Ovary (tissue), 9 donors: ENCODE data around the gene PAPSS1. TPM values are rescaled to one million over a fixed set of nuclear protein-coding genes. Genes with fewer than 3 reads are reported as not detected.
"Not testable (repeated sequence)": the region's sequence is repeated elsewhere in the genome, so short reads cannot be mapped to it uniquely, and the experiment has no call there.

Experiments
- DNase-seq, 5 donors: peaks; one replicate each; pipeline ENCODE4 v3.0.0-alpha.2; 2019 to 2020
- H3K27ac ChIP-seq, 2 donors: fragments of 200-600 bp; one replicate each; pipeline versions ENCODE4 v1.5.1 to v1.8.0; 2019 to 2022
- H3K27me3 ChIP-seq: fragments of 200-600 bp; one replicate; pipeline ENCODE4 v1.8.0; 2022
- H3K36me3 ChIP-seq: fragments of 200-600 bp; sonication (generic); one replicate; pipeline ENCODE4 v1.5.1; 2019
- H3K4me1 ChIP-seq: one replicate; pipeline ENCODE4 v1.8.1; 2013; ENCODE audit warnings: mild to moderate bottlenecking, moderate library complexity; ENCODE audit not compliant: insufficient read depth
- H3K4me3 ChIP-seq: fragments of 200-600 bp; sonication (generic); one replicate; pipeline ENCODE4 v1.5.1; 2017
- H3K9me3 ChIP-seq, 2 donors: fragments of 200-600 bp in 1 of 2; sonication (generic) in 1 of 2; one replicate each; pipeline versions ENCODE4 v1.5.1 to v1.8.1; 2013 to 2019; ENCODE audit warnings: mild to moderate bottlenecking in 1 of 2, moderate library complexity in 1 of 2
- EP300 ChIP-seq: sonication (generic); formaldehyde crosslinking; IDR thresholded peaks from one replicate; pipeline ENCODE4 v1.6.1; 2017; ENCODE audit warnings: antibody characterized with exemption
- POLR2A ChIP-seq: fragments of 450-650 bp; IDR thresholded peaks from one replicate; pipeline ENCODE4 v1.6.1; 2017; ENCODE audit warnings: antibody characterized with exemption, mild to moderate bottlenecking, moderate library complexity
- WGBS, 3 donors: extraction: QIAGEN DNeasy Blood & Tissue Kit in 1 of 3; methylation state at CpG; one replicate each; pipeline versions ENCODE4 v1.1.5 to v1.1.7; 2013 to 2017; 5-methylcytosine and 5-hydroxymethylcytosine counted together
- intact Hi-C, 4 donors: fragments of 100-400 bp; cut with DNase I; formaldehyde crosslinking; loops; one replicate each; pipeline versions ENCODE4 v1.11.0 to v1.15.1; 2022 to 2023
- polyA plus RNA-seq, 2 donors: library from polyadenylated mRNA; stranded (reverse); fragments of 200-250 nt in 1 of 2; fragments of 350-450 nt in 1 of 2; fragmentation: Illumina TruSeq in 1 of 2; extraction: RNeasy Lipid Tissue Mini Kit (QIAGEN cat#74804) in 1 of 2; gene quantifications; one replicate each; pipeline ENCODE4 v1.2.3, GENCODE V29; 2013 to 2014
- total RNA-seq, 7 donors: library from RNA; depleted of rRNA in 2 of 7; stranded (reverse); fragments of >200 nt in 2 of 7; fragmentation: NEBNext Ultra II Directional in 3 of 7; extraction: Animal tissue kit (Norgen Biotek cat#: 25700) in 3 of 7; gene quantifications; one replicate each; pipeline versions ENCODE4 v1.1.0 to v1.2.4, GENCODE V29; 2016 to 2023
- TF ChIP-seq, protein P1 (sequence below), 3 donors: fragments of 450-650 bp in 2 of 3; fragments of 200-600 bp in 1 of 3; IDR thresholded peaks; one replicate each; pipeline versions ENCODE4 v1.5.1 to v1.8.0; 2016 to 2022; ENCODE audit warnings: antibody characterized with exemption in 3 of 3, mild to moderate bottlenecking in 1 of 3
- donor health status: DM: no; HTN: no; CAD: no; lungs with moderate emphysema.
- donor health status: DM: no; HTN: no; CAD: no.
- donor health status: Bipolar disorder and iron deficiency.
- donor health status: DM: yes; HTN: yes; CAD: no.
- donor health status: DM: no; HTN: no; CAD: no.
- donor health status: DM: yes; HTN: yes; CAD: no.

The PAPSS1 gene
- total and polyA plus RNA-seq, 9 donors = 19.8 to 50.3 (median 28.0) TPM

DNA sequence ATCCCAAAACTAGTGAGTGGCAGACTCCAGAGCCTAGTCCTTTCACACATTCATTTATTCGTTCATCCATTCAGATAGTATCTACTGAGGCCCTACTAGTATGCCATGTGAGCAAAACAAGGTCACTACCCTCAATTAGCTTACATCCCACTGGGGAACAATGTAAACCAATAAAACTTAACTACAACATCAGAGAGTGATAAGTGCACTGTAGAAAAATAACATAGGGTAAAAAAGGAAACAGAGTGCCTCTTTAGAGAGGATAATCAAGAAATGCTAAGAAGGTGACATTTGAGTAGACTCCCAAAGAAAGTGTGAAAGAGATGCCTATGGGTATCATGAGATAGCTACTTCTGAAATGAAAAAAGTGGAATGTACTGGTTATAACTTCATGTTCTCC is 18.5 kb downstream of the PAPSS1 start:
- WGBS, 3 donors = 65 to 73% (median 70%) methylated on average over 1 of the region's 1 CpG
- intact Hi-C loops = no loop called here
- Histone ChIP-seq H3K4me1 (no peaks in the 10 kb centered on the region), H3K36me3 (no peaks in the 10 kb centered on the region), H3K27ac (no peak overlapping the region), H3K9me3 (peaks cover 0 to under 1% of the 10 kb centered on the region in 2 donors), H3K27me3 (no peaks in the 10 kb centered on the region), H3K4me3 (no peak overlapping the region)
- TF ChIP-seq, protein P1, sequence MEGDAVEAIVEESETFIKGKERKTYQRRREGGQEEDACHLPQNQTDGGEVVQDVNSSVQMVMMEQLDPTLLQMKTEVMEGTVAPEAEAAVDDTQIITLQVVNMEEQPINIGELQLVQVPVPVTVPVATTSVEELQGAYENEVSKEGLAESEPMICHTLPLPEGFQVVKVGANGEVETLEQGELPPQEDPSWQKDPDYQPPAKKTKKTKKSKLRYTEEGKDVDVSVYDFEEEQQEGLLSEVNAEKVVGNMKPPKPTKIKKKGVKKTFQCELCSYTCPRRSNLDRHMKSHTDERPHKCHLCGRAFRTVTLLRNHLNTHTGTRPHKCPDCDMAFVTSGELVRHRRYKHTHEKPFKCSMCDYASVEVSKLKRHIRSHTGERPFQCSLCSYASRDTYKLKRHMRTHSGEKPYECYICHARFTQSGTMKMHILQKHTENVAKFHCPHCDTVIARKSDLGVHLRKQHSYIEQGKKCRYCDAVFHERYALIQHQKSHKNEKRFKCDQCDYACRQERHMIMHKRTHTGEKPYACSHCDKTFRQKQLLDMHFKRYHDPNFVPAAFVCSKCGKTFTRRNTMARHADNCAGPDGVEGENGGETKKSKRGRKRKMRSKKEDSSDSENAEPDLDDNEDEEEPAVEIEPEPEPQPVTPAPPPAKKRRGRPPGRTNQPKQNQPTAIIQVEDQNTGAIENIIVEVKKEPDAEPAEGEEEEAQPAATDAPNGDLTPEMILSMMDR (IDR thresholded peaks at IDR 0.05) = no peak
- TF ChIP-seq POLR2A (no peak), EP300 (no peak)
- no peak for DNase-seq

DNA sequence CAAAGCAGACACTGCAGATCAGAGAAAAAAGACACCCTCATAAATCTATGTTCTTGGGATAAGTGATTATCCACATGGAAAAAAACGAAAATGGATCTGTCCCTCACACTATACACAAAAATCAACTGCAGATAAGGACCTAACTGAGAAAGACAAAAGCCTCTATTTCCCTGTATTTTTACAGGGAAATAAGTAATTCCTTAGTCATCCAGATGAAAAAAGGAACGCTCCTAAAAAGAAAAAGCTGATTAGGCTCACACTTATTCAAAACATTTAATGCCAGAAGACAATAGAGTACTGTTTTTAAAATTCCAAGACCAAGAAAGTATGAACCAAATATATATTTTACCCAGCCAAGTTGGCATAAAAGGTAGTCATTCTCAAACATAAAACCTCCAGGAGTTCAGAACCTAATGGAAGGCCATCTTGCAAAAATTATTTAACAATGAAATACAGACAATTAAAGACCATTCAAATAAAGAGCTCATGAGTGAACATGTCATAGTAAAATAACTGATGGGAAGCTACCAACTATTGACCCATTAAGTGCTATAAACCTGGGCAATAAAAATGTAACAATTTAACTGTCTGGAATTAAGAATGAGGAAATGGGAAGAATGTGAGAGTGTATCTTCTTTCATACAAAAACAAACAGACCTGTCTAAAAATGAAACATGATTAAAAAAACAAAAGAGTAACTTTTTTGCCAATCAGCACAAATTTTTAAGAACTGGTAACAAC is 20.4 kb downstream of the PAPSS1 start:
- H3K27me3 ChIP-seq = no peaks in the 10 kb centered on the region
- H3K4me1 ChIP-seq = no peaks in the 10 kb centered on the region
- H3K9me3 ChIP-seq = no peaks in the 10 kb centered on the region
- no peaks in the 10 kb centered on the region for H3K36me3 ChIP-seq
- DNase-seq = no peak
- H3K27ac ChIP-seq = no peak overlapping the region
- 48 to 61% (median 58%) methylated on average over 2 of the region's 2 CpGs for WGBS, 3 donors
- TF ChIP-seq, protein P1 (IDR thresholded peaks at IDR 0.05) = no peak
- TF ChIP-seq POLR2A = no peak
- TF ChIP-seq EP300 = no peak
- intact Hi-C loops = no loop called here
- H3K4me3 ChIP-seq = no peak overlapping the region

DNA sequence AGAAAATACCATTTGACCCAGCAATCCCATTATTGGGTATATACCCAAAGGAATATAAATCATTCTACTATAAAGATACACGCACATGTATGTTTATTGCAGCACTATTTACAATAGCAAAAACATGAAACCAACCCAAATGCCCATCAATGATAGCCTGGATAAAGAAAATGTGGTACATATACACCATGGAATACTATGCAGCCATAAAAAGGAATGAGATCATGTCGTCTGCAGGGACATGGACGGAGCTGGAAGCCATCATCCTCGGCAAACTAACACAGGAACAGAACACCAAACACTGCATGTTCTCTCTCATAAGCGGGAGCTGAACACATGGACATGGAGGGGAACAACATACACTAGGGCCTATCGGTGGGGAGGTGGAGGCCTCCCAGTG is 23.8 kb downstream of the PAPSS1 start:
- H3K4me3 ChIP-seq, intact Hi-C loops, H3K27ac ChIP-seq, H3K9me3 ChIP-seq, H3K36me3 ChIP-seq, H3K4me1 ChIP-seq, DNase-seq, H3K27me3 ChIP-seq: not testable (repeated sequence)
- WGBS, 3 donors = 98% methylated on average over 6 of the region's 6 CpGs

DNA sequence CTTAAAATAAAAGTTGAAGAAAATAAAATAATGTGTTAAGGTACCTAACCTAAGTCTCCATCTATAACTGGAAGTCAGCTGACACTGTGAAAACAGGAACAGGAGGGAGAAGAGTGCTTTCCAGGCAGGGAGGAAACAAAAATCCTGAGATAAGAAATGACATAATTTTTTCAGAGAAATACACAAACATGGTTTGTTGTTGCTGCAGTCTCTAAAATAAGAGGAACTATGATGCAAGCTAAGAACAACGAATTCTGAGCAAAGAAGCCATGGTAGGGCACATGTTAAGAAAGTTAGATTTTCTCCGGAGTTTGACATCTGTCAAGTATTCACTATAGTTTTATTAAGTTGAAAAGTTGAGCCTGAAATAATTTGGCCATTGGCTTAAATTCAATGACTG is 26.9 kb downstream of the PAPSS1 start:
- Histone ChIP-seq H3K4me1 (no peaks in the 10 kb centered on the region), H3K27ac (no peak overlapping the region), H3K36me3 (no peaks in the 10 kb centered on the region), H3K9me3 (no peaks in the 10 kb centered on the region), H3K4me3 (no peak overlapping the region), H3K27me3 (no peaks in the 10 kb centered on the region)
- TF ChIP-seq, protein P1 (IDR thresholded peaks at IDR 0.05) = no peak
- TF ChIP-seq EP300 (no peak), POLR2A (no peak)
- DNase-seq = no peak
- 49 to 62% (median 52%) methylated on average over 2 of the region's 2 CpGs for WGBS, 3 donors
- intact Hi-C loops = no loop called here

DNA sequence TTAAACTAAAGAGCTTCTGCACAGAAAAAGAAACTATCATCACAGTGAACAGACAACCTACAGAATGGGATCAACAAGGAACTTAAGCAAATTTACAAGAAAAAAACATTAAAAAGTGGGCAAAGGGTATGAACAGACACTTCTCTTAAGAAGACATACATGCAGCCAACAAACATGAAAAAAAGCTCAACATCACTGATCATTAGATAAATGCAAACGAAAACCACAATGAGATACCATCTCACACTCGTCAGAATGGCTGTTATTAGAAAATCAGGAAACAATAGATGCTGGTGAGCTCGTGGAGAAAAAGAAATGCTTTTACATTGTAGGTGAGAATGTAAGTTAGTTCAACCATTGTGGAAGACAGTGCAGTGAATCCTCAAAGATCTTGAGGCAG is 27.8 kb downstream of the PAPSS1 start:
- Histone ChIP-seq H3K4me3 (no peak overlapping the region), H3K36me3 (no peaks in the 10 kb centered on the region), H3K9me3 (no peaks in the 10 kb centered on the region), H3K27me3 (no peaks in the 10 kb centered on the region), H3K27ac (no peak overlapping the region), H3K4me1 (no peaks in the 10 kb centered on the region)
- DNase-seq = no peak
- TF ChIP-seq, protein P1 (IDR thresholded peaks at IDR 0.05) = no peak
- no peak for TF ChIP-seq EP300
- intact Hi-C loops = no loop called here
- WGBS, 3 donors = 91 to 95% (median 92%) methylated on average over 3 of the region's 3 CpGs
